ENCODE results near the gene TFDP1. TPM values are rescaled to one million over a fixed set of nuclear protein-coding genes. Genes with fewer than 3 reads are reported as not detected.
A peak's percentile ranks its signal among the peaks of the same experiment; 100 is the strongest.

The TFDP1 gene
- total and polyA plus RNA-seq, 7 donors = 26.5 to 57.1 (median 40.2) TPM

DNA sequence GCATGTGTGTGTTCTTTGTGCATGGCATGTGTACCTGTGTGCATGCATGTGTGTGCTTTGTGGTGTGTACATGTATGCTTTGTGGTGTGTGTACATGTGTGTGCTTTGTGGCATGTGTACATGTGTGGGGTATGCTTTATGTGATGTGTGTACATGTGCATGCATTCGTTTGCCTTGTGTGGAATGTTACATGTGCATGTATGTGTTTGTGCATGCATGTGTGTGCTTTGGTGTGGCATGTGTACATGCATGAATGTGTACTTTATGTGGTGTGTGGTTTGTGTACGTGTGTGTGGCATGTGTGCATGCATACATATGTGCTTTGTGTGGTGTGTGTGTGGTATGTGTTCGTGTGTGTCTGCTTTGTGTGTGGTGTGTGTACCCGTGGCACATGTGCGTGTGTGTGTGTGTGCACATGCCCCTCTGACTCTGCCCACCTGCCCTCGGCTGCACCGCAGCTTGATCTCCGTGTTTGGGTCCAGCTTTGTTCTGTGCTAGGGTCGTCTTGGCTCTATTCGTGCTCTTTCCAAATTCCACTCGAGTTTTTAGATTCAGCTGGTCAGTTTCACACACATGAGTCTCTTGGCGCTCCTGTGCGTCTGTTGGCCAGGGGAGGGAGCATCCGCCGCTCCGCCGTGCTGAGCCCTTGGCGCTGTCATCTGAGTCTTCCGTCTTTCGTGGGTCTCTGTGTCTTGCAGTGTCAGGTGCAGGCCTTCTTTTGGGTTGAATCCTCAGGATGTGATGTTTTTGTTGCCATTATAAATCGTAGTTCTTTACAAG is 46.5 kb upstream of the TFDP1 start:
- Histone ChIP-seq H3K27ac (no peak overlapping the region), H3K4me3 (no peak overlapping the region), H3K36me3 (peaks cover 0 to 44% (median 14%) of the 10 kb centered on the region in 4 donors), H3K4me1 (peaks cover 0 to 11% (median 3%) of the 10 kb centered on the region in 4 donors), H3K9me3 (no peaks in the 10 kb centered on the region), H3K27me3 (no peaks in the 10 kb centered on the region)
- TF ChIP-seq POLR2AphosphoS5 (IDR thresholded peaks at IDR 0.05) (no peak), EP300 (IDR thresholded peaks at IDR 0.05) (no peak), POLR2A (IDR thresholded peaks at IDR 0.05) (no peak)
- TF ChIP-seq, protein P1, sequence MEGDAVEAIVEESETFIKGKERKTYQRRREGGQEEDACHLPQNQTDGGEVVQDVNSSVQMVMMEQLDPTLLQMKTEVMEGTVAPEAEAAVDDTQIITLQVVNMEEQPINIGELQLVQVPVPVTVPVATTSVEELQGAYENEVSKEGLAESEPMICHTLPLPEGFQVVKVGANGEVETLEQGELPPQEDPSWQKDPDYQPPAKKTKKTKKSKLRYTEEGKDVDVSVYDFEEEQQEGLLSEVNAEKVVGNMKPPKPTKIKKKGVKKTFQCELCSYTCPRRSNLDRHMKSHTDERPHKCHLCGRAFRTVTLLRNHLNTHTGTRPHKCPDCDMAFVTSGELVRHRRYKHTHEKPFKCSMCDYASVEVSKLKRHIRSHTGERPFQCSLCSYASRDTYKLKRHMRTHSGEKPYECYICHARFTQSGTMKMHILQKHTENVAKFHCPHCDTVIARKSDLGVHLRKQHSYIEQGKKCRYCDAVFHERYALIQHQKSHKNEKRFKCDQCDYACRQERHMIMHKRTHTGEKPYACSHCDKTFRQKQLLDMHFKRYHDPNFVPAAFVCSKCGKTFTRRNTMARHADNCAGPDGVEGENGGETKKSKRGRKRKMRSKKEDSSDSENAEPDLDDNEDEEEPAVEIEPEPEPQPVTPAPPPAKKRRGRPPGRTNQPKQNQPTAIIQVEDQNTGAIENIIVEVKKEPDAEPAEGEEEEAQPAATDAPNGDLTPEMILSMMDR (IDR thresholded peaks at IDR 0.05) = no peak
- intact Hi-C loops (cut with DNase I) = no loop called here
- DNase-seq = peak; percentile 36
- 95% methylated on average over 21 of the region's 21 CpGs for WGBS, 2 donors

- intact Hi-C loops (cut with DNase I) = no loop called here
- WGBS, 2 donors = 95 to 97% methylated on average over 28 of the region's 28 CpGs
- TF ChIP-seq EP300 (IDR thresholded peaks at IDR 0.05) = no peak
- TF ChIP-seq, protein P1 (IDR thresholded peaks at IDR 0.05) = no peak
- TF ChIP-seq POLR2AphosphoS5 (IDR thresholded peaks at IDR 0.05) = no peak
- TF ChIP-seq POLR2A (IDR thresholded peaks at IDR 0.05) = no peak
- H3K36me3 ChIP-seq = peaks cover 0 to 44% (median 14%) of the 10 kb centered on the region in 4 donors
- DNase-seq = peak; percentile 42
- no peak overlapping the region for H3K4me3 ChIP-seq
- peaks cover 0 to 6% (median 0%) of the 10 kb centered on the region in 4 donors for H3K4me1 ChIP-seq
- no peaks in the 10 kb centered on the region for H3K27me3 ChIP-seq
- H3K9me3 ChIP-seq = no peaks in the 10 kb centered on the region
- no peak overlapping the region for H3K27ac ChIP-seq
Measured at GRCh38 chr13:113538689-113539058, 45.9 kb upstream of the TFDP1 start.

GRCh38 chr13:113539176-113539575 is 45.4 kb upstream of the TFDP1 start:
- TF ChIP-seq, protein P1 (IDR thresholded peaks at IDR 0.05) = no peak
- TF ChIP-seq EP300 (IDR thresholded peaks at IDR 0.05) = no peak
- no peak for TF ChIP-seq POLR2AphosphoS5 (IDR thresholded peaks at IDR 0.05)
- TF ChIP-seq POLR2A (IDR thresholded peaks at IDR 0.05) = no peak
- intact Hi-C loops (cut with DNase I) = no loop called here
- Histone ChIP-seq H3K9me3 (no peaks in the 10 kb centered on the region), H3K4me3 (no peak overlapping the region), H3K4me1 (peaks cover 0 to under 1% (median 0%) of the 10 kb centered on the region in 4 donors), H3K36me3 (peaks cover 0 to 44% (median 14%) of the 10 kb centered on the region in 4 donors), H3K27me3 (no peaks in the 10 kb centered on the region), H3K27ac (no peak overlapping the region)
- peak; percentile 54 for DNase-seq
- 94 to 96% methylated on average over 18 of the region's 18 CpGs for WGBS, 2 donors

DNA sequence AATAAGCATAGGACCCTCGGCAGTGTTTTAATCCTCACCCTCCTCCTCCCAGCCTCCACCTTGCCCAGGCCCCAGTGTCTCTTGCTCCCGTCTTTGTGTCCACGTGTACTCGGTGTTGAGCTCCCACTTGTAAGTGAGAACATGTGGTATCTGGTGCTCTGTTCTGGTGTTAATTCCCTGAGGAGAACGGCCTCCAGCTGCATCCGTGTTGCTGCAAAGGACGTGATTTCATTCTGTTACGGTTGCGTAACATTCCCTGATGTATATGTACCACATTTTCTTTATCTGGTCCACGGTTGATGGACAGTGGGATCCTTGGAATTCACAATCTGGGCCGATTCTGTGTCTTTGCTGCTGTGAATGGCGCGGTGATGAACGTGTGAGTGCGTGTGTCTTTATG is 44.7 kb upstream of the TFDP1 start:
- H3K4me3 ChIP-seq = no peak overlapping the region
- H3K27ac ChIP-seq = no peak overlapping the region
- 95 to 97% methylated on average over 15 of the region's 15 CpGs for WGBS, 2 donors
- H3K36me3 ChIP-seq = peaks cover 0 to 44% (median 14%) of the 10 kb centered on the region in 4 donors
- no peaks in the 10 kb centered on the region for H3K9me3 ChIP-seq
- no peaks in the 10 kb centered on the region for H3K27me3 ChIP-seq
- intact Hi-C loops (cut with DNase I) = no loop called here
- no peaks in the 10 kb centered on the region for H3K4me1 ChIP-seq
- TF ChIP-seq POLR2AphosphoS5 (IDR thresholded peaks at IDR 0.05) (no peak), EP300 (IDR thresholded peaks at IDR 0.05) (no peak), POLR2A (IDR thresholded peaks at IDR 0.05) (no peak)
- TF ChIP-seq, protein P1 (IDR thresholded peaks at IDR 0.05) = no peak
- DNase-seq = peak; percentile 22

Measured in sigmoid colon (tissue), 7 donors.